HG02870 (cell line): ENCODE results near the gene C11orf65.
"Not testable (repeated sequence)": the region's sequence is repeated elsewhere in the genome, so short reads cannot be mapped to it uniquely, and the experiment has no call there.

ENCODE experiments used
- ATAC-seq: cut with Tn5 transposase; IDR thresholded peaks from one replicate; pipeline ENCODE4 v1.9.1; 2021; ENCODE audit warnings: mild to moderate bottlenecking, moderate library complexity; ENCODE audit not compliant: unreplicated experiment

Gene C11orf65

DNA sequence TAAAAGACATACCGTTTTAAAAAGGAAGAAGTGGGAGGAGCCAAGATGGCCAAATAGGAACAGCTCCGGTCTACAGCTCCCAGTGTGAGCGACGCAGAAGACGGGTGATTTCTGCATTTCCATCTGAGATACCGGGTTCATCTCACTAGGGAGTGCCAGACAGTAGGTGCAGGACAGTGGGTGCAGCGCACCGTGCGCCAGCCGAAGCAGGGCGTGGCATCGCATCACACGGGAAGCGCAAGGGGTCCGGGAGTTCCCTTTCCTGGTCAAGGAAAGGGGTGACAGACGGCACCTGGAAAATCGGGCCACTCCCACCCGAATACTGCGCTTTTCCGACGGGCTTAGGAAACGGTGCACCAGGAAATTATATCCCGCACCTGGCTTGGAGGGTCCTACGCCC, 93.8 kb downstream of the C11orf65 start:
- not testable (repeated sequence) for ATAC-seq

DNA sequence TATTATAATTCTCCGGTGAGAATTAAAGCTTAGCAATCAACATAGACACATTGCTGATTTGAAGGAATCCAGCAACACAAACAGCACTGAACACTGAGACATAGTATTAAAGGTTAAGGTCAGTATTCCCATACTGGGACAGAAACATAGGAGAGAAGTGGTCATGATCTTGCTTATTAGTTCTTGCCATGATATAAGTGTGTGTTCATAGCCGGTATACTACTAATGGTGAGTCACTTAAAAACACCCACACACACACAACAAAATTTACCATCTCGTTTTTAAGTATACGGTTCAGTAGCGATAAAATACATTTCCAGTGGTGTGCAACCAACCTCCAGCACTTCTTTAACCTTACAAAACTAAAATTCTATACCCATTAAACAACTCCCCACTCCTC, 96.3 kb downstream of the C11orf65 start:
- no peak for ATAC-seq

DNA sequence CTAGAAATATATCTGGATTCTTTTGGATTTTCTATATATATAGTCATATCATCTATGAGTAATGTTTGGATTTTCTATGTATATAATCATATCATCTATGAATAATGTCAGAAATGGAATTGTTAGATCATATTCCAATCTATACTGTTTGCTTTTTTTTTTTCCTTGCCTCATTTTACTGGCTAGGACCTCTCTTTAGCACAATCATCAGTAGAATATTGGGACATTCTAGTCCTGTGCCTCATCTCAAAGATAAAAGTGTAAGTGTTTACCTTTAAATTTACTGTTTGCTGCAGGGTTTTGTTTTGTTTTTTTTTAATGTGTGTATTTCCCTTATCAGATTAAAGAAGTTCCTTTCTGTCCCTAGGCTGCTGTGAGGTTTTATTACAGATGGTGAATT, 97.0 kb downstream of the C11orf65 start:
- ATAC-seq, result no peak

DNA sequence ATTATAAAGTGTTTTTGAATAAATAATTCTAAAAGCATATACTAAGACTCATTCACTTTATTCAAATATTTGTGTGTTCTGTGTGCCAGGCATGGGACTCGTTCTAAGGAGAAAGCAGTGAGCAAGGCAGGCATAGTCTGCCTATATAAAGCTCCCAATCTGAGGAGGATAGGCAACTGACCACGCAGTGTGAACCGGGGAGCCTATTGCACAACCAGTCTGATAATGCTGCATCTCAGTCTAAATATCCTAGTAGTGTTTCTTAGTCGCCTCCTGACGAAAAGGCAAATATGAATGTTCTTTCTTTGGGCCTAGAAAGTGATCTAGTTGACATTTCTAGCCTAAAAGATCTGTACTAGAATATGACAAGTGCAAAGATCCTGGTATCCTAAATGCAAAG, 98.3 kb downstream of the C11orf65 start:
- ATAC-seq, result no peak

DNA sequence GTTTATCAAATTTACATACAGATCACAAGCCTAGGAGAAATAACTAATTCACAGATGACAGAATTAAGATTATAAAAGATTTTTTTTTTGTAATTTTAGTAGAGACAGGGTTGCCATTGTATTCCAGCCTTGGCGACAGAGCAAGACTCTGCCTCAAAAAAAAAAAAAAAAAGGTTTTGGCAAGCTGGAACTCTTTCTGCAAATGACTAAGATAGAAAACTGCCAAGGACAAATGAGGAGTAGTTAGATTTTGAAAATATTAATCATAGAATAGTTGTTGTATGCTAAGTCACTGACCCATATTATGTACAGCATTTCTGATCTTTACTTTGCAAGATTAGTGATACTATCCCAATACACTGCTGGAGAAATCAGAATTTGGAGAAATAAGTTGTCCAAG, 99.2 kb downstream of the C11orf65 start:
- ATAC-seq, result no peak

DNA sequence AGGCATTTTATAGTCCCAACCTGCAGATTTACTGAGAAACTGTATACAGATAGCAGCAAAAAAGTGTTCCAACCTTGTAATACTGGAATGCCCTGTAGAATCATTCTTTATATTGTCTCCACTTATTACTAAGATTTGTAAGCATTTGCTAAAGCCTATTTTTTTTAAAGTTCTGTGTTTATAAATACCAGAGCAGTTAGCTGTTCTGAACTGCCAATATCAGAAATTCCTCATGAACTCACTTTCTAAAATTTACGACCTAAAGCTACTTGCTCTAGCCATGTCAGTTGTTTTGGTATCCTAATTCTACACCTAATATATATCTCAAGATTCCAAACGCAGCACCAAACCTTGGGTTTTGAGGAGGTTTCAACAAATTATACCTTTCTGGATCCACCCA, 103.2 kb downstream of the C11orf65 start:
- ATAC-seq, result no peak

DNA sequence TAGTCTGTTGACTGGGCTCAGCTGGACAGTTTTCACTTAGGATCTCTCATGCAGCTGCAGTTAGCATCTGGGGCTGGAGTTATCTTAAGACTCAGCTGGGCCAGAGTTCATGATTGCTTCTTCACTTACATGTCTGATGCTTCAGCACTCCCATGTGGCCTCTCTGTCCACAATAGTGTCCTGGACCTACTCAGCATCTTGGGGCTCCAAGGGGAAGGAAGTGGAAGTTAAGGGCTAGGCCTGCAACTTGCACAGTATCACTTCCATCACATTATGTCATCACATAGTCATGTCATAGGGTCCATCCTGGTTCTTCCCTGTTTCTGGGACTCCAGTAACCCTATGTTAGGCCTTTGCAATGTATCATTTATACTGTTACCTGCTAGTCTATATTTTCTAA, 115.9 kb downstream of the C11orf65 start:
- ATAC-seq, result no peak

DNA sequence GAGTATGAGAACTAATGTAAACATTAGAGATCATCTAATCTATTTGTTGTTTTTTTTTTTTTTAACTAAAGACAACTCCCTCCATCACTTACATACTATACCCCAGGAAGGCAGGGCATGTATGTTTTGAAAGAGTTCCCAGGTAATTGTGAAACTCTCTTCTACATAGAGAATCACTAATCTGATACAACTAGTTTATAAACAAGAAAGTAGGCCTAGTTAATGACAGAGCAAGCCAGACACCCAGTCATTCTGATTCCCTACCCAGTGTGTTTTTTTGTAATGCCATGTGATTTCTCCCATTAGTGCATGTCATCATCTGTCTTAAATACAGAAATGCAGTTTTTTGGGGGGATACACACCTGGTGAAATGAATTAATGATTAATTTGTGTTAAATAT, 120.9 kb downstream of the C11orf65 start:
- ATAC-seq, result no peak

DNA sequence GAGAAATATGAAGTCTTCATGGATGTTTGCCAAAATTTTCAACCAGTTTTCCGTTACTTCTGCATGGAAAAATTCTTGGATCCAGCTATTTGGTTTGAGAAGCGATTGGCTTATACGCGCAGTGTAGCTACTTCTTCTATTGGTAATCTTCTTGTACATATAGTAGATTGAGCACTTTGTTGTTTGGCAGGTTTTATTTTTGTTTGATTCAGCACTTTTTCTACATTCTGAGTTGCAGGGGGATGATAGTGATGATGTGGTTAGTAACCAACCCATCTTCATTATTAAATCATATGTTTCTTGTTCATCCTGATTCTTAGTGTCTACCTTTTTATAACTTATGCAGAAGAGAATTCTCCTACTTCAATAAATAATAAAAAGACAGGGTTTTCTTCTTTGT, 121.6 kb downstream of the C11orf65 start:
- no peak for ATAC-seq

DNA sequence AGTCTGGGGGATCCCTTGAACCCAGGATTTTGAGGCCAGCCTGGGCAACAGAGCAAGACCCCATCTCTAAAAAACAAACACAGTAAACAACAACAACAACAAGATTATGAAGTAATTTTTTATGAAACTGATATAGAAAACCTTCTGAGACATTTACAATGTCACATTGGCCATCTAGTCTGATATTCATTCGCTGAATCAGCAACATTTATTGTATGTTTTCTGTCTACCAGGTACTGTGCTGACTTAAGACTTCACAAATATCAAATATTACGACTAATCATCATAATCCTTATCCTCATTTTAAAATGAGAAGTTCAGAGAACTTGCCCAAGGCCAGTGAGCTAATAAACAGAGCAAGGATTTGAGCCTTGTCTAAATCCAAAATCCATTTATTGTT, 123.6 kb downstream of the C11orf65 start:
- ATAC-seq, result no peak

DNA sequence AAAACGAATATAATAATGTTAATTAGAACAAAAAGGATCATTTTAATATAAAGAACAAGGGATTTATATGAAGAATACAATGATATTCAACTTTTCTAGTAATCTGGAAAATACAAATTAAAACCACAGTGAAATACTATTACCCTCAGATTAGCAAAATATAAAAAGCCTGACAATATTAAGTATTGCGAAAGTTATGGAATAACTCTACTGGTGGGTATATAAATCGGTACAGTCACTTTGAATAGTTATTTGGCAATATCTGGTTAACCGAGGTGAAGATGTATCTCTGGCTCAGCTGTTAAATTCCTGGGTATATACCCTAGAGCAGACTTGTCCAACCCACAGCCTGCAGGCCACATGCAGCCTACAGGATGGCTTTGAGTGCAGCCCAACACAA, 125.7 kb downstream of the C11orf65 start:
- no peak for ATAC-seq

DNA sequence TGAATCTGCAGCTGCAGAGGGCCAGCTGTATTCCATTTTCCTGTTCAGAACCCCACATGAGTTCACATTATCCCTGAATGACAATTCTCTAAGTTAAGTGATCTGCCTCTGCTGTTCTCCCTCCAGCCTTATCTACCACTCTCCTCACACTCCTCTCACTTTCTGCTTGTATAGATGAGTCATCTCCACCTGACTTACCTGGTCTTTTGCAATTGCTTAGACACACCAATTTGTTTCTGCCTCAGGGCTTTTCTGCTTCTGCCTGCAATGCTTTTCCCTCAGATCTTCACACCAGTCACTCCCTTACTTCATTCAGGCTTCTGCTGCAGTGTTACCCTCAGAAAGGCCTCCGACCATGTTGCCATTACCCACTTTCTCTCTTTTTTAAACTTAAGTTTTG, 126.4 kb downstream of the C11orf65 start:
- no peak for ATAC-seq

DNA sequence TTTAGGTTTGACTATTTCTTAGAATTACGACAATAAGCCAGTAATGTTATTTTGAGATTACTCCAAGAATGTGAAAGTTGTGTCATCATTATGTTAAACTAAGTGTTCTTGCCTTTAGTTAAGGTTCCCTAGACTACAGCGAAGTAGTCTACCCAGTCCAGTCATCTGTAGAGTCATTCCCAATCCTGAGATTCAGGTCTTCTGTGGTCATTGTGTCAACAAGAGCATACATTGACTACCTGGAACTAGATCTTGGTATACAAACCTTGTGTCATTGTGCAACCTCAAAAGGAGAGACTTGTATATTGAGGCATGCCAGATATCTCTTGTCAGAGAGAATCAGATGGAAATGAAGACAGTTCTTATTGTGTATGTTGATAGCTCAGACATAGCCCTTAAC, 128.6 kb downstream of the C11orf65 start:
- ATAC-seq, result no peak

DNA sequence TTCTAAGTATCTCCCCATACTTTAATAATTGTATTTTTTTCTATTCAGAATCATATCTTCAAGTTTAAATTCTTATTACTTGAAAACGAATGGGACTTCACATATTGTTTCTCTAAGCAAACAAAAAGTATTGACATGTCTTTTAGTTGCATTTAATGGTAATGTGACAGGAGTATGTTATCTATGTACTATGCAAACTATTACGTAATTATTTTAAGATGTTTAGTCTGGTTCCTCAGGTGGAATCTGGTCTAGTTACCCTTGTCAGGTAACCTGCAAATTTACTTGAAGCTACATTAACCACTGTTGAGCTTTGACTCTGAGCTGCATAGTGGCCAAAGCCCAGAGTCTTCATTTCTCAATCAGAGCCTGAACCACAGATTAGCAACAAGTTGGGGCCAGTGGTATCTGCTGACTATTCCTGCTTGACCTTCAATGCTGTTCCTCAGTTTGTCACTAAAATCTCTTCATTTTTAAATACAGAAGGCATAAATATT, 133.9 kb downstream of the C11orf65 start:
- no peak for ATAC-seq
